OCI-LY3 (cell line): ENCODE measurements around the gene KRT81.

ENCODE experiments used
- H2AFZ ChIP-seq: fragments of 200-600, 300-600 bp; shearing (Covaris generic); 2 replicates; pipeline ENCODE4 v1.6.0; 2014; ENCODE audit warnings: antibody characterized with exemption, low read depth, low read length
- H3K27ac ChIP-seq: fragments of 200-600, 300-600 bp; sonication (generic); 2 replicates; pipeline ENCODE4 v1.5.1; 2014; ENCODE audit warnings: mild to moderate bottlenecking, low read length, moderate library complexity, mixed read lengths
- H3K27me3 ChIP-seq: fragments of 200-600, 300-600 bp; sonication (generic); 2 replicates; pipeline ENCODE4 v1.6.1; 2014; ENCODE audit warnings: low read depth, low read length, mixed read lengths
- H3K36me3 ChIP-seq: fragments of 200-600, 300-600 bp; sonication (generic); replicated peaks from 2 replicates; pipeline ENCODE3; 2014; ENCODE audit warnings: low read depth, low read length, mixed read lengths
- H3K4me1 ChIP-seq: fragments of 300-600, 200-600 bp; sonication (generic); 2 replicates; pipeline ENCODE4 v1.6.1; 2014; ENCODE audit warnings: low read length, mixed read lengths
- H3K4me2 ChIP-seq: fragments of 200-600, 300-600 bp; sonication (generic); 2 replicates; pipeline ENCODE4 v1.6.1; 2014; ENCODE audit warnings: low read length, mixed read lengths
- H3K4me3 ChIP-seq: fragments of 300-600, 200-600 bp; sonication (generic); 2 replicates; pipeline ENCODE4 v1.5.1; 2014; ENCODE audit warnings: antibody characterized with exemption, mild to moderate bottlenecking, low read length, moderate library complexity
- H3K79me2 ChIP-seq: fragments of 300-600, 200-600 bp; shearing (Covaris generic); 2 replicates; pipeline ENCODE4 v1.6.1; 2014; ENCODE audit warnings: mild to moderate bottlenecking, low read length, mixed read lengths
- H3K9ac ChIP-seq: fragments of 300-600, 200-600 bp; shearing (Covaris generic); 2 replicates; pipeline ENCODE4 v1.6.0; 2014; ENCODE audit warnings: mild to moderate bottlenecking, low read length, moderate library complexity
- H3K9me3 ChIP-seq: fragments of 200-600, 300-600 bp; shearing (Covaris generic); 2 replicates; pipeline ENCODE4 v1.6.1; 2014; ENCODE audit warnings: low read length, mixed read lengths; ENCODE audit not compliant: insufficient read depth
- H4K20me1 ChIP-seq: fragments of 200-600, 300-600 bp; sonication (generic); 2 replicates; pipeline ENCODE4 v1.6.1; 2016; ENCODE audit warnings: low read length, mixed read lengths; ENCODE audit not compliant: insufficient read depth
- CTCF ChIP-seq: fragments of 200-600, 300-600 bp; sonication (generic); IDR thresholded peaks from 2 replicates; pipeline ENCODE4 v1.5.1; 2014; ENCODE audit warnings: antibody characterized with exemption, low read length, low read depth
- EZH2phosphoT487 ChIP-seq: fragments of 200-600 bp; shearing (Covaris generic); IDR thresholded peaks from 2 replicates; pipeline ENCODE4 v1.6.1; 2018; ENCODE audit warnings: antibody characterized with exemption, mixed run types, low read depth

Gene KRT81

GRCh38 chr12:52298677-52299190, 7.4 kb upstream of the KRT81 start:
- no peaks in the 10 kb centered on the region for H4K20me1 ChIP-seq
- TF ChIP-seq EZH2phosphoT487 (no peak), CTCF (no peak)
- no peak overlapping the region for H3K27ac ChIP-seq
- H3K4me1 ChIP-seq = no peaks in the 10 kb centered on the region
- no peaks in the 10 kb centered on the region for H3K9me3 ChIP-seq
- no peaks in the 10 kb centered on the region for H3K36me3 ChIP-seq
- no peak overlapping the region for H2AFZ ChIP-seq
- peaks cover 44% of the 10 kb centered on the region for H3K27me3 ChIP-seq
- H3K79me2 ChIP-seq = no peaks in the 10 kb centered on the region
- H3K9ac ChIP-seq = no peak overlapping the region
- H3K4me3 ChIP-seq = no peak overlapping the region
- no peak overlapping the region for H3K4me2 ChIP-seq

- no peak for TF ChIP-seq CTCF
- TF ChIP-seq EZH2phosphoT487 = no peak
- H3K9me3 ChIP-seq = no peaks in the 10 kb centered on the region
- no peak overlapping the region for H3K4me2 ChIP-seq
- H3K9ac ChIP-seq = no peak overlapping the region
- H3K27ac ChIP-seq = no peak overlapping the region
- no peaks in the 10 kb centered on the region for H3K36me3 ChIP-seq
- peaks cover 55% of the 10 kb centered on the region for H3K27me3 ChIP-seq
- no peaks in the 10 kb centered on the region for H3K79me2 ChIP-seq
- H3K4me3 ChIP-seq = no peak overlapping the region
- H4K20me1 ChIP-seq = no peaks in the 10 kb centered on the region
- no peaks in the 10 kb centered on the region for H3K4me1 ChIP-seq
- no peak overlapping the region for H2AFZ ChIP-seq
Measured at GRCh38 chr12:52296572-52297215, 5.4 kb upstream of the KRT81 start.

GRCh38 chr12:52295663-52296062, 4.3 kb upstream of the KRT81 start:
- H3K4me3 ChIP-seq = no peak overlapping the region
- peaks cover 55% of the 10 kb centered on the region for H3K27me3 ChIP-seq
- no peaks in the 10 kb centered on the region for H4K20me1 ChIP-seq
- H2AFZ ChIP-seq = no peak overlapping the region
- TF ChIP-seq EZH2phosphoT487 (no peak), CTCF (no peak)
- H3K9me3 ChIP-seq = no peaks in the 10 kb centered on the region
- H3K4me1 ChIP-seq = no peaks in the 10 kb centered on the region
- H3K9ac ChIP-seq = no peak overlapping the region
- H3K4me2 ChIP-seq = no peak overlapping the region
- H3K27ac ChIP-seq = no peak overlapping the region
- no peaks in the 10 kb centered on the region for H3K79me2 ChIP-seq
- no peaks in the 10 kb centered on the region for H3K36me3 ChIP-seq

- Histone ChIP-seq H3K4me3 (no peak overlapping the region), H3K27ac (no peak overlapping the region), H4K20me1 (no peaks in the 10 kb centered on the region), H3K9me3 (no peaks in the 10 kb centered on the region), H3K4me2 (no peak overlapping the region), H3K79me2 (no peaks in the 10 kb centered on the region), H3K36me3 (no peaks in the 10 kb centered on the region), H3K27me3 (peaks cover 54% of the 10 kb centered on the region), H2AFZ (no peak overlapping the region), H3K4me1 (no peaks in the 10 kb centered on the region), H3K9ac (no peak overlapping the region)
- TF ChIP-seq EZH2phosphoT487 (no peak), CTCF (no peak)
Measured at GRCh38 chr12:52294803-52295202, 3.5 kb upstream of the KRT81 start.
